K562 (cell line): ENCODE measurements around the gene PXMP2. TPM values are rescaled to one million over a fixed set of nuclear protein-coding genes. Genes with fewer than 3 reads are reported as not detected.

ENCODE experiments used
- ATAC-seq: fragments of 200-7000 bp; cut with Tn5 transposase; 3 replicates; pipeline ENCODE4 v1.9.1; 2020; ENCODE audit warnings: moderate library complexity
- BruUV-seq: library from RNA; stranded (reverse); fragments of 400-500 nt; replicated peaks from 2 replicates; lab custom pipeline; 2021; lab: Mats Ljungman, UMichigan
- CTCF ChIA-PET: fragments of 300-600 bp; formaldehyde crosslinking; extraction: SDS; loops from one replicate; lab custom pipeline; 2021; ENCODE audit warnings: low intra/inter-chr PET ratio; lab: Yijun Ruan, JAX
- POLR2A ChIA-PET: fragments of 300-600, 350-650 bp; sonication (Branson Sonifier 250); formaldehyde crosslinking; extraction: SDS; loops from one replicate; lab custom pipeline; 2021; ENCODE audit warnings: antibody characterized with exemption, inconsistent platforms; lab: Yijun Ruan, JAX
- DNase-seq, 4 experiments: peaks; one replicate each; pipeline versions ENCODE4 v3.0.0 to v3.0.0-alpha.2; 2011 to 2018; ENCODE audit warnings: low spot score in 3 of 4, mixed read lengths in 3 of 4; ENCODE audit errors: extremely low read depth in 1 of 4
- FAIRE-seq: peaks from 2 replicates; lab custom pipeline; 2011; peaks lifted over from hg19 to GRCh38; lab: Jason Lieb, UNC
- H2AFZ ChIP-seq: 2 replicates; pipeline ENCODE4 v1.6.0; 2011; ENCODE audit warnings: low read depth, low read length, control low read depth, inconsistent platforms
- H3K27ac ChIP-seq: fragments of 200-600 bp; 3 replicates; pipeline ENCODE4 v1.8.0; 2011; ENCODE audit warnings: low read depth, mild to moderate bottlenecking, control low read depth, inconsistent platforms, low read length, moderate library complexity, mixed read lengths; ENCODE audit errors: extremely low read depth
- H3K27me3 ChIP-seq, 2 experiments: fragments of 300-600 bp in 1 of 2; 2 replicates in 1 of 2; 3 replicates in 1 of 2; pipeline versions ENCODE4 v1.6.0 to v1.8.0; 2011; ENCODE audit warnings: inconsistent platforms in 2 of 2, low read length in 2 of 2, mild to moderate bottlenecking in 1 of 2, mixed read lengths in 1 of 2, moderate library complexity in 1 of 2; ENCODE audit not compliant: control insufficient read depth in 2 of 2, insufficient read depth in 2 of 2
- H3K36me3 ChIP-seq: fragments of 300-600 bp; 3 replicates; pipeline ENCODE4 v1.8.0; 2011; ENCODE audit warnings: mild to moderate bottlenecking, low read length, inconsistent platforms; ENCODE audit not compliant: control insufficient read depth, insufficient read depth
- H3K4me1 ChIP-seq, 2 experiments: fragments of 200-600 bp in 1 of 2; replicated peaks in 1 of 2; 2 replicates in 1 of 2; 3 replicates in 1 of 2; pipeline versions ENCODE4 v1.5.1 to v1.8.0; 2011; ENCODE audit warnings: inconsistent platforms in 2 of 2, low read length in 2 of 2, mild to moderate bottlenecking in 1 of 2, mixed read lengths in 1 of 2, moderate library complexity in 1 of 2; ENCODE audit not compliant: control insufficient read depth in 2 of 2, insufficient read depth in 2 of 2
- H3K4me2 ChIP-seq: 2 replicates; pipeline ENCODE4 v1.6.1; 2011; ENCODE audit warnings: low read length, control low read depth, inconsistent platforms, mixed read lengths; ENCODE audit not compliant: insufficient read depth
- H3K4me3 ChIP-seq: fragments of 200-600 bp; sonication (generic), shearing (Covaris generic); 2 replicates; pipeline ENCODE4 v1.5.1; 2016; ENCODE audit warnings: control low read depth, inconsistent platforms
- H3K79me2 ChIP-seq: fragments of 200-600 bp; 3 replicates; pipeline ENCODE4 v1.8.0; 2011; ENCODE audit warnings: low read length, inconsistent platforms; ENCODE audit not compliant: control insufficient read depth, insufficient read depth
- H3K9ac ChIP-seq, 2 experiments: 2 replicates each; pipeline versions ENCODE4 v1.6.0 to v1.6.1; 2011; ENCODE audit warnings: low read depth in 2 of 2, low read length in 2 of 2, control low read depth in 1 of 2, inconsistent platforms in 1 of 2, mild to moderate bottlenecking in 1 of 2, mixed read lengths in 1 of 2; ENCODE audit not compliant: insufficient read depth in 1 of 2
- H3K9me1 ChIP-seq: one replicate; pipeline ENCODE4 v1.6.0; 2011; ENCODE audit warnings: inconsistent platforms, mild to moderate bottlenecking, low read length, moderate library complexity; ENCODE audit not compliant: control insufficient read depth, insufficient read depth
- H3K9me3 ChIP-seq: replicated peaks from 2 replicates; pipeline ENCODE4 v1.5.1; 2011; ENCODE audit warnings: low read depth, low read length, inconsistent platforms; ENCODE audit not compliant: control insufficient read depth, insufficient read depth
- H4K20me1 ChIP-seq: replicated peaks from 2 replicates; pipeline ENCODE4 v1.6.1; 2011; ENCODE audit warnings: low read length, inconsistent platforms, mixed read lengths; ENCODE audit not compliant: control insufficient read depth, insufficient read depth
- HLTF ChIP-seq: fragments of 450-650 bp; IDR thresholded peaks from 2 replicates; pipeline ENCODE4 v1.6.1; 2016
- POLR2G ChIP-seq: fragments of 200-400 bp; formaldehyde crosslinking; IDR thresholded peaks from 2 replicates; pipeline ENCODE4 v1.6.1; 2017; ENCODE audit warnings: low read depth, mild to moderate bottlenecking, antibody characterized with exemption, low read length, moderate library complexity
- RBFOX2 ChIP-seq: fragments of 200-400 bp; formaldehyde crosslinking; IDR thresholded peaks from 2 replicates; pipeline ENCODE4 v1.6.1; 2017; ENCODE audit warnings: low read depth, mild to moderate bottlenecking, low read length, moderate library complexity
- RBM22 ChIP-seq: fragments of 200-400 bp; formaldehyde crosslinking; IDR thresholded peaks from 2 replicates; pipeline ENCODE4 v1.6.1; 2018; ENCODE audit warnings: low read length, low read depth; ENCODE audit not compliant: poor library complexity, severe bottlenecking
- WGBS: fragments of 100-300 bp; shearing (Covaris generic); methylation state at CpG from one replicate; pipeline ENCODE4 v1.1.6; 2016; ENCODE audit warnings: low coverage, mixed read lengths; ENCODE audit not compliant: insufficient coverage; ENCODE audit errors: missing lambda C conversion rate; 5-methylcytosine and 5-hydroxymethylcytosine counted together
- in situ Hi-C: fragments of 300-500 bp; cut with MboI; formaldehyde crosslinking; loops from 4 replicates; pipeline ENCODE4 v1.15.0; 2018; ENCODE audit warnings: inconsistent platforms, mixed read lengths
- intact Hi-C: fragments of 100-400 bp; cut with micrococcal nuclease; formaldehyde crosslinking; loops from 2 replicates; pipeline ENCODE4 v1.14.2; 2022
- polyA plus RNA-seq, 8 experiments: library from polyadenylated mRNA; depleted of rRNA in 4 of 8; stranded (reverse) in 5 of 8; unstranded in 3 of 8; fragments of >200 nt; fragmentation: Nextera tagmentation in 2 of 8; fragmentation: Illumina TruSeq in 1 of 8; extraction: Ambion mirVana in 2 of 8; extraction: Trizol in 1 of 8; gene quantifications; 2 replicates each; pipeline versions ENCODE4 v1.2.1 to v1.2.3, GENCODE V29; 2011 to 2014; ENCODE audit warnings: inconsistent platforms in 1 of 8, missing spikeins in 1 of 8
- total RNA-seq, 7 experiments: library from RNA; depleted of rRNA in 6 of 7; stranded (reverse); fragments of >200 nt in 6 of 7; fragmentation: Illumina TruSeq in 2 of 7; extraction: Trizol in 2 of 7; gene quantifications; 2 replicates each; pipeline versions ENCODE4 v1.2.1 to v1.2.3, GENCODE V29; 2011 to 2021; ENCODE audit warnings: low replicate concordance in 1 of 7
- TF ChIP-seq, protein P1 (sequence below): fragments of 250-450 bp; sonication (Bioruptor Pico); IDR thresholded peaks from 2 replicates; pipeline ENCODE4 v1.5.0; 2020; ENCODE audit warnings: mild to moderate bottlenecking

PXMP2 gene
- total and polyA plus RNA-seq, 9 of the 15 experiments (the other 6 are each of a cell fraction or from before 2014, with no cell fraction given): 3.0 to 66.1 (median 44.7) TPM

DNA sequence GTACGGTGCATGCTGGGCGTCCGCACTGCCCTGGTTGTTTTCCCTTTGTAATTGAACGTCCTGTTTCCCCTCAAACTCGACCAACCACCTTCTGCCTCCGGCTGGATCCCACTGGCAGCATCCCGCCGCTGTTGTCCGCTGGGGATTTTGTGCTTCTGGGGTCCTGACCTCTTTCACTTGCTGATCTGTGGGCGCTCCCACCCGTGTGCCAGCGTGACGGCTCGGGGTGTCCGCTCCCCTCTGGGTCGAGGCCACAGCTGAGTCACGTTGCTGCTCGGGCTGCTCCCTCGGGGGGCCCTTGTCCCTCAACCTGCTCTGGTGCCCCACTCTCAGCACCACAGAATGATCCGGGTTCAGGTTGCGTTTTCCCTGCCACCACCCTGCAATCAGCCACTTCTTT lies 31.3 kb downstream of the PXMP2 start:
- ATAC-seq: no peak
- DNase-seq: no peak
- Histone ChIP-seq H3K9ac (0 out of 4 replicates have a peak overlapping the region, but pooled peaks of 1 of the 2 experiments have one; percentile 45), H3K27me3 (no peaks in the 10 kb centered on the region), H3K27ac (no peak overlapping the region), H3K4me2 (no peak overlapping the region), H2AFZ (no peak overlapping the region)
- intact Hi-C loops (no loop called here), in situ Hi-C loops (no loop called here)
- 94% methylated on average over 9 of the region's 21 CpGs for WGBS
- no TSS peak for BruUV-seq
- peak; percentile 50 for TF ChIP-seq POLR2G
- TF ChIP-seq HLTF: no peak
- peak; percentile 42 for TF ChIP-seq RBFOX2
- TF ChIP-seq, all 486 proteins: peak for 2
- CTCF ChIA-PET: no interaction called here
- POLR2A ChIA-PET: no interaction called here
- Histone ChIP-seq H3K36me3 (peaks cover 86% of the 10 kb centered on the region; the same call in 2 of the 3 replicates), H3K9me1 (peaks cover 3% of the 10 kb centered on the region), H3K79me2 (peaks cover 15% of the 10 kb centered on the region), H3K4me1 (peaks cover 0 to 12% of the 10 kb centered on the region in 2 experiments; a peak in 3 of 5 replicates), H3K4me3 (no peak overlapping the region), H4K20me1 (no peaks in the 10 kb centered on the region; the same call in 1 of the 2 replicates), H3K9me3 (no peaks in the 10 kb centered on the region)
- FAIRE-seq: no peak

DNA sequence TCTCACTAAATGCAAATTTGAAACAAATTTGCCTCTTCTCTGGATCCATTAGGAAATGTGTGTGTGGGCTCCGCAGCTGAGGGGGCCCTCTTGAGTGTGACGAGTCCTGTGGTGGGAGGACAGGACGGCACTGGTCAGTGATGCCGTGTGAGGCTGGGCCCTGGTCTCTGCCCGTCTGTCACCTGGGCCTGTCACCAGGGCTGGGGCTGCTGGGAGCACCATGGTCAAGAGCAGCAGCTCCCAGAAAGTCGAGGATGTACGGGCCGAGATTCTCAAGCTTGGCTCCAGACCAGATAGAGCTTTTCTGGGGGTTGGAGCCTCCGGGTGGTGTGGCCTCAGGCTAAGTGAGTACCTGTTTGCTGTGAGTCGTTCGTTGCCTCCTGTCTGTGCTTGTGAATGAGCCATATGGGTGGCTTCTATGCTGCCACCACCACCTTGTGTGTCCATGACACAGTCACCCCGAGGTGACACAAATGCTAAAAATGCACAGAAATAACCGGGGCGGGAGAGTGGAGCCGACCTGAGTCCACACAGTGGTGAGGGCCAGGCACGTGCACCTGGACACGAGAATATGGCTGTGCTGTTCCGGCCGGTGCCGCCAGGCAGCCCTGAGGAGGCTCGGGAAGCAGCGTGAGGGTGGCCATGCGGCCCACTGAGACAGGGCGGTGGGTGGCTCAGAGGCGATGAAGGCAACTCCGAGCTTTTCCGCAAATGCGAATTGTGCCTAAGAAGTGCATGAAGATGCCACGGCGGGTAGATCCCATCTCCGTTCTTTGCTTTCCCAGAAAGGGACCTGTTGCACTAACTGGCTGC lies 32.0 kb downstream of the PXMP2 start:
- CTCF ChIA-PET: no interaction called here
- POLR2A ChIA-PET: no interaction called here
- no peak overlapping the region for H3K27ac ChIP-seq
- intact Hi-C loops: no loop called here
- H4K20me1 ChIP-seq: no peaks in the 10 kb centered on the region; the same call in 1 of the 2 replicates
- peak; percentile 57 for TF ChIP-seq POLR2G
- TF ChIP-seq, protein P1, sequence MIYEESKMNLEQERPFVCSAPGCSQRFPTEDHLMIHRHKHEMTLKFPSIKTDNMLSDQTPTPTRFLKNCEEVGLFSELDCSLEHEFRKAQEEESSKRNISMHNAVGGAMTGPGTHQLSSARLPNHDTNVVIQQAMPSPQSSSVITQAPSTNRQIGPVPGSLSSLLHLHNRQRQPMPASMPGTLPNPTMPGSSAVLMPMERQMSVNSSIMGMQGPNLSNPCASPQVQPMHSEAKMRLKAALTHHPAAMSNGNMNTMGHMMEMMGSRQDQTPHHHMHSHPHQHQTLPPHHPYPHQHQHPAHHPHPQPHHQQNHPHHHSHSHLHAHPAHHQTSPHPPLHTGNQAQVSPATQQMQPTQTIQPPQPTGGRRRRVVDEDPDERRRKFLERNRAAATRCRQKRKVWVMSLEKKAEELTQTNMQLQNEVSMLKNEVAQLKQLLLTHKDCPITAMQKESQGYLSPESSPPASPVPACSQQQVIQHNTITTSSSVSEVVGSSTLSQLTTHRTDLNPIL (CRISPR knock-in tag): no peak
- peak; percentile 32 for TF ChIP-seq RBM22
- FAIRE-seq (no peak), DNase-seq (no peak), ATAC-seq (no peak)
- H2AFZ ChIP-seq: no peak overlapping the region
- H3K27me3 ChIP-seq: no peaks in the 10 kb centered on the region
- H3K4me3 ChIP-seq: no peak overlapping the region
- H3K36me3 ChIP-seq: peaks cover 86% of the 10 kb centered on the region; the same call in 2 of the 3 replicates
- 96% methylated on average over 26 of the region's 31 CpGs for WGBS
- BruUV-seq: no TSS peak
- no peak overlapping the region for H3K4me2 ChIP-seq
- H3K79me2 ChIP-seq: peaks cover 8% of the 10 kb centered on the region
- peaks cover 0 to 13% of the 10 kb centered on the region in 2 experiments; a peak in 3 of 5 replicates for H3K4me1 ChIP-seq
- no peaks in the 10 kb centered on the region for H3K9me3 ChIP-seq
- no peak overlapping the region for H3K9ac ChIP-seq
- in situ Hi-C loops: no loop called here
- H3K9me1 ChIP-seq: peaks cover 5% of the 10 kb centered on the region
